HG03095 (cell line): ENCODE measurements around the gene SLC7A6.

Source experiments
- ATAC-seq: cut with Tn5 transposase; IDR thresholded peaks from one replicate; pipeline ENCODE4 v1.9.1; 2021; ENCODE audit warnings: moderate library complexity; ENCODE audit not compliant: unreplicated experiment

SLC7A6 gene

DNA sequence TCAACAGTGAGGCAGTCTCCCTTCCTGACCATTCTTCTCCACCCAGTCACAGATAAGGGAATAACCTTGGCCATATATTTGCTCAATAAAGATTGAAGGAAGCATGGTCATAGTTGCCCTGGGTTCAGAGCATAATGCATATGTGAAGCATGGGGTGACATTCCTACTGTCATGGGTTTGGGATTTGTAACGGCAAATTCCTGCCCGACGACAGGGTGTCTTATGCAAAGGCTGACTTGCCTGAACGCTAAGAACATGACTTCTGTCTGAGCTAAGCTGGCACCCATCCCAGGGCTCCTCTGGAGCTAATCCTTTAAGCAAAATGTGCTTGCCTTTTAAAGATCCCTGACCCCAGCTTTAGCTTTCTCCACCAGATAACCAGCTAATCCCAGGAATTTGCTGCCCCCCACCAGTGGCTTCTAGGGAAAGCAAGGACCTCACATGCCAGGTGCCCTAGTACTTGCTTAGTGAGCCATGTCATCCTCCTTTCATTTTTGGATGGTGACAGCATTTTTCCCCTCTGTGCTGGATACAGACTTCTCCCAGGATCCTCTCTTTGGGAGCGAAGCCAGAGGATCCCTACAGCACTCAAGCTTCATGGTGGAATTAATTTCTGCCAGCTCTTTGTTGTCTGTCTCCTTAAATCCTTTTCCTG is 34.7 kb downstream of the SLC7A6 start:
- no peak for ATAC-seq

DNA sequence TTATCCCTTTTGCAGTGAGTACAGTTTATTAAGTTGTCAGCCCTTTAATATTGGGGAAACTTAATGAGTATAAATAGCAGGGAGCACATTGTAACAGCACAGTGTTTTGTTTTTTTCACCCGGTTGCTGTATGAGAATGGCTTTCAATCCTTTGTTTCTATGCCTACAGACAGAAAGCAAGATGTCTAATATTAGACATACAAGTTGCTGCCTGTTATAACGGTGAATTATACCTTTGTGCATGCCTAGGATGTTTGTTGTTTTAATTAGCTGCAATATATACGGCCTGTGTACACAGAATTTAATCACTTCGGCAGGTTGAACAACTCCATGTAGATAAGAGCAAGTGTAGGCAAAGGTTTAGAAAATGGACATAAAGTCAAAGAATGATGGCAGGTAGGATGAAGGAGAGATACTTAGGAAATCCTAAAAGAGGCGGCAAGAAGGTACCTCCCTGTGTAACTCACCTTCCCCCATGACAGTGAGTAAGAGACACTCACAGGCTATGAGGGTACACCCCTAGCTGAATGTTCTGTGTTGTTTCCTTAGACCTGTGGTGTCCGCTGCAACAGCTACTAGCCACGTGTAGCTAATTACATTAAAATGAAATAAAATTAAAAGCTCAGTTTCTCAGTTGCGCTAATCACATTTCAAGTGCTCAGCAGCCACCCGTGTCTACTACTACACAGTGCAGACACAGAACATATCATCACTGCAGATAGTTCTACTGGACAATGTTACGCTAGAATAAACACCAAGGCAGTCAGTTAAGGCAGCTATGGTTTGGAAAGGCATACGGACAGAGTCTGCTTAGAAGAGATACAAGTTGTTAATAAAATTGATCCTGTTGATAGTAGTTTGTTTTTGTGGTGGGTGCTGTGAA is 35.5 kb downstream of the SLC7A6 start:
- no peak for ATAC-seq

DNA sequence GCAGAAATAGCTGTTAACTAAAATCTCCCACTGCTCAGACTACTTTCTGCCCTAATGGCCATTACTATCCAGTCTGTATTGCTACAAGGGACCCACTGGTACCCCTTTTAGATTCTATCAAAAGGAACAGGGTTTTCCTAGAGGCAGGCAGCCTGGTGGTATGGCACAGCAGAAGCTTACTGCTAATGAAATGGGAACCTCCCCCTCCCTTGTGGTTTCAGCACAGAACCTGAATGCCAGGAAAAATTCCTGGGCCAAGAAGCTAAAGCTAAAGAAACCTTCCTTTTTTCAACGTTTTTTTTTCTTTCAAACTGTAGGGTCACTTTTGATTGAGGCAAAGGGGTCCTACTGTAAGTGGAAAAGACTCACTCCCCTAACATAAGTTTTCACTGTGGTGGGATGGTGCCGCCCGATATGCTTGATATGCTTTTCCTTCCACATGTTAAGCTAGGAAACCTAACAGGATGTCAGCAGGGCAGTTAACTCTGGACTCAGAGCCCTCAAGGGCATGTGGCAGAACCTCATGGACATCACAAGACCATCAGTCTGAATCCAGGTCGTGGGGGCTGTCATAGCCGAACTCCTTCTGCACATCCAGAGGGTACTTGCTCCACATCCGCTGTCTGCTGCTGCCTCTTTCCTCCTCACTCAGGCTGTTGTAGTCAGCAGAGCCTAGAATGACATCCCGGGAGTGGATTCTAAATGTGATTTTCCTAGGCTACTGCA is 36.6 kb downstream of the SLC7A6 start:
- ATAC-seq, result no peak

DNA sequence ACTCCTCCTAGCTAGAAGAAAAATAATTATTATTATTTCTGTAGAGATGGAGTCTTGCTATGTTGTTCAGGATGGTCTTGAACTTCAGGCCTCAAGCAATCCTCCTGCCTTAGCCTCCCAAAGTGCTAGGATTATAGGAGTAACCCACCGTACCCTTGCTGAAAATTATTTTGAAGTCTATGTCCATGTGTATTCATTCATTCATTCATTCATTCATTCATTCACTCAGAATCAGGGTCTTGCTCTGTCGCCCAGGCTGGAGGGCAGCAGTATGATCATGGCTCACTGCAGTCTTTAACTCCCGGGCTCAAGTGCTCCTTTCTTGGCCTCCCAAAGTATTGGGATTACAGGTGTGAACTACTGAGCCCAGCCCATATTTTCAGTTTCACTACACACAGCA is 42.3 kb downstream of the SLC7A6 start:
- no peak for ATAC-seq

DNA sequence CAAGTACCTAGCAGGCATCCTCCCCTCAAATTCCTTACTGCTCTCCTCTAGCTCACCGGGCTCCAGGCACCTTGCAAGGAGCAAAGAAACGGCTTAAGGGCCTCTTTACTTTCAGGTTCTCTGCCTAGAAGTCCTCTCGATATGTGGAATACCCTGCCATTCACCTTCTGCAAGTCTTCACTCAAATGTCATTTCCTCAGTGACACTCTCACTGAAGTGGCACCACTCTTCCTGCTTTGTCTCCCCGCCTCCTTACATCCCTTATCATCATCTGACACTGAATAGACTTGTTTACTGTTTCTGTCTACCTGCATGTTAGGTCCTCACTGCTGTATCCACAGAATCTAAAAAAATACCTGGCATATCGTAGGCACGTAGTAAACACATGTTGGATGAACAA is 45.5 kb downstream of the SLC7A6 start:
- ATAC-seq, result no peak

DNA sequence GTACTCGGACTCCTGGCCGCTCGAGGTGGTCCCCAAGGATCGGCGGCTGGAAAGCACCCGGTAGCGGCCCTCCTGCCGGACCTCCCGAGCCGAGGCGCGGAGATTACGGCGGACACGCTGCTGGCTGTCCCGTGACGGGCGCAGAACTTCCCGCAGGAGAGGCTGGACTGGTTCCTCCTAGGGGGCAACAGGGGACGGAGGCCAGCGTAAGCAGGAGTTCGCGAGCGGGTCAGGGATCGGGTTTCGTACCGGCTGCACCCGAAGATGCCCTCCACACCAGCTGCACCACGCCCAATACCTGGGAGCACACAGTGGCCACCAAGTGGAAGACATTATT is 46.1 kb downstream of the SLC7A6 start:
- ATAC-seq, result peak; percentile 25

DNA sequence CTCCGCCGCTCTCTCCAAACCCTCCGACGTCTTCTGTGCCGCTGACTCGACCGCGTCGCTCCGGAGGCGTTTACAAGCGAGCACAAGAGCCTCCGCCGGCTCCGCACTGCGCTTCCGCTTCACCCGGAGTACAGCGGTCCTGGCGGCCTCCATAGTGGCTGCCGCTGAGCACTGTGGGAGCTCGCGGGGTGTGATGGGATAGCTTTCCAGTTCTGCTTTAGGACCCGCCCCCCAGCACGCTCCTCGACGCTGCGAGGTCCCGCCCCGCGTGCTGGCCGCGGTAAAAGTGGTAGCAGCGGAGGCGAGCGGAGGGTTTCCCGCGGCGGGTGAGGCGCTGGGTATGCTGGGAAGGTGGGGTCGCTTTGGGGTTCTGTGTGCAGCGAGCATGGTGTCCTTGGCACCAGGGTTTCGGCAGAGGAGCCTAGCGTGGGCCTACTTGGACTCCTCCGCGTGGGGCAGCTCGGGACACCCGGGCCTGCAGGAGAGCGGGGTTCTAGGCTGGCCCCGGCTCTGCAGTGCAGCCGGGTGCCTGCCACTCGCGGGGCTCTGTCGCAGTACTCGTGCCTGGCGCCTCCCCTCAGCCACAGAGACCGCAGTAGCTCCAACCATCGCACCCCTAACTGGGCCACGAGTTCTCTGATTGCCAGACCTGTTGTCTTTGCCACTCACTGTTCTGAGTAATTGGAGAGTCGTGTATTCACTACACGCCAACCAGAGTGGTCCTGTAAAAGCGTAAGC is 46.6 kb downstream of the SLC7A6 start, which contains the start of the genes PRMT7 and SLC7A6OS:
PRMT7 (plus strand) TSS at position 246 of the 738 bp plus-strand sequence. CDS start 4,961 bp downstream, outside the sequence.
SLC7A6OS (minus strand) TSS at position 173 of the 738 bp plus-strand sequence; CDS start at position 153, 20 bp downstream.
- peak; percentile 97 for ATAC-seq

DNA sequence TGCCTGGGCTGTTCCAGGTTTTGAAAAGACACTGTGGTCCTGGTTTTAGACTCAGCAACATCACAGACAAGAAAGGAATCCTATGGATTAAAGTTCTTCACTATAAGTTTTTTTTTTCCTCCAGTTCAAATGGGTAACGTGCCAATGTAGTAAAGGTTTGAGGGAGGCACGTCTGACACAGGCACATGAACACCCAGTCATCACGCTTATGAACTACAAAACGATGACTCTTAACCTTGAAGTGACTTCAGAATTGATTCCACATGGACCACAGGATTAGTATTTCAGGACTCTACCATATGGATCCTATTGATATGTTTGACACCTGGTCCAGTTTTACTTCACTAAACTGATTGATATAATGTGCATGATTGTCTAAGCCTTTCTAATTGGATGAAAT is 48.8 kb downstream of the SLC7A6 start:
- ATAC-seq, result no peak

DNA sequence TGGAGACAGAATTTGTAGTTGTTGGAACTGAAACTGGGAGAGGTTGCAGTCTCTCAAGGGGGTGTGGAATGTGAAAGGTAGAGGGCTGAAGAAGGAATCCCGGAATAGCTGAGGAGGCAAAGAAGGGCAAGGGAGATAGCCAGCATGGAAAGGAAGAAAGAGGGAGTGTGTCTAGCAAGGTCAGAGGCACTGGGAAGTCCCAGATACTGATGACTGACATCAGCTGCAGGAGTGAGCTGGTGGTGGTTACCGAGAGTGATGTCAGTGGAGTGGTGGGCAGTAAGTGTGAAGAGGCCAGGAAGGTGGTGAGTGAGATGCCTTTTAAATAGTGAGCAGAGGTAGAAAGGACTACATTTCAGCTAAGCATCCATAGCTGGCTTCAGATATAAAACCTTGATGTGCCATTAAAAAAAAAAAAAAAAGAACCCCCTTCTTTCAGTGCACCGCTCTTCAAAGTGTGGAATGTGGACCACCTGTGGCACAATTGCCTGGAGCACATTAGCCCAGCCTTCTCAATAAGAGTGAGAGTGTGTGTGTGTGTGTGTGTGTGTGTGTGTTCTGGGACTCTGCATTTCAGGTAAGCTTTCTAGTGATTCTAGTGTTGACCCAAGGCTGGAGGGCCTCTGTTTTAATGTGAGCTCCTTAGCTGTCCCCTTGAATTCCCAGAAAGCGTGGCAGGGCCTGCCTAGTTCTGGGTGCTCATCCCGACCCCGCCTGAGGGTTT is 55.0 kb downstream of the SLC7A6 start:
- ATAC-seq, result no peak

DNA sequence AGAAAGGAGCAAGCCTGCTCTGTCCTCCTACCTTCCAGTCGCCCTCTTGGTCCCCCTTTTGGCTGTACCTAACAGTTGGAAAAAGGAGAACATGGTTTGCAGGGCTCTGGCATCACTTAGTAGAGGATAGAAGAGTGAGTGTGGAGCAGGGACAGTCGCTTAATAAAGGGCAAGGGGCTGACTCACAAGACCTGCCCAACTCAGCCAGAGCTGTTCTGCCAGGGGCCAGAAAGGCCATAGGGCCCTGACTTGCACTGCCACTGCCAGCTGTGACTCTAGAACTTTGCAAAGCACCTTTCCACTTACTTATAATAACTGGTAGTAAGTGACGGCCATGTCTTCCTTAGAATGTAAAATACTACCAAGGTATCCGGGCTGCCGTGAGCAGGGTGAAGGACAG is 60.0 kb downstream of the SLC7A6 start:
- no peak for ATAC-seq

DNA sequence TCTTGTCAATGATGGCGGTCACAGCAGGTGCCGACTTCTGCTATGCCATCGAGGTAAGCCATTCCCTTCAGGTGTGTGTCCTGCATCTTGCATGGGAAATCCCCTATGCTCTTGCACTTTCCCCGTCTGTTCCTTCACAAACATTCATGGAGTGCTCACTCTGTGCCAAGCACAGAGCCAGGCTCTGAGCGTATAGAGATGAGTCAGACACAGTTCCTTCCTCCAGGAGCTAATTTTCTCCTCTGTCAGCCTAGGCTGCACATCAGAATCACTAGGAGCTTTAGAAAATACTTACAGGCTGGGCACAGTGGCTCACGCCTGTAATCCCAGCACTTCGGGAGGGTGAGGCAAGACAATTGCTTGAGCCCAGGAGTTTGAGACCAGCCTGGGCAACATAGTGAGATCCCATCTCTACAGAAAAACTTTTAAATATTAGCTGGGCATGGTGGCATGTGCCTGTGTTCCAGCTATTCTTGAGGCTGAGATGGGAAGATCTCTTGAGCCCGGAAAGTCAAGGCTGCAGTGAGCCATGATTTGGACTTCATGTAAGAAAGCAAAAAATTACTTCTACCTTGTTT is 60.5 kb downstream of the SLC7A6 start:
- no peak for ATAC-seq

DNA sequence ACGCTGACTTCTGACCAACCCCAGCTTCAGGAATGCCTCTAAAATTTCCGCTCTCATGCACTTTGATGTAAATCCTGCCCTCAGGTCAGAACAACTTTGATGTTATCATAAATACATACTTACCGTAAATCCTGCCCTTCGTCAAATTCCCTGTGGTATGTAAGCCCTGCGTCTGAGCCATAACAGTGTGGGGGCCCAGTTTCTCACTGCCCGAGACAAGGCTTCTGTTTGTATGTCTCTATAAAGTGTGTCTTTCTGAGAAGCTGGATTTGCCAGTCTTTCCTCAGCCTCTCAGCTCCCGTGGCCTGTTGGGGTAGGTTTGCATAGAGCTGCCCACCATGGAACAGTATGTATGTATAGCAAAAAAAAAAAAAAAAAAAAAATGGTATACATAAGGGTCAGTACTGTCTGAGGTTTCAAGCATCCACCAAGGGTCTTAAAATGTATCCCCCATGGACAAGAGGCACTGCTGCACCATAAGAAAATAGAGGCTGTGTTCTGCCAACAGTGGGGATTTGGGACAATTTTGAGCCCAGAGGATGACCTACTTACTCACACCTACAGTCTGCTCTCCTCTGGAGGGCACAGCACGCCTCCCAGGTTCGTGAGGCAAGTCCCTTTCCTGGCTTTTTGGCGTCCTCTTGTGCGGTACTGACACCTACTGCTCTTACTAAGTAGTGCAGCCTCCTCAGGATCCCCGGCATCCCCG is 64.0 kb downstream of the SLC7A6 start:
- ATAC-seq, result peak; percentile 61

DNA sequence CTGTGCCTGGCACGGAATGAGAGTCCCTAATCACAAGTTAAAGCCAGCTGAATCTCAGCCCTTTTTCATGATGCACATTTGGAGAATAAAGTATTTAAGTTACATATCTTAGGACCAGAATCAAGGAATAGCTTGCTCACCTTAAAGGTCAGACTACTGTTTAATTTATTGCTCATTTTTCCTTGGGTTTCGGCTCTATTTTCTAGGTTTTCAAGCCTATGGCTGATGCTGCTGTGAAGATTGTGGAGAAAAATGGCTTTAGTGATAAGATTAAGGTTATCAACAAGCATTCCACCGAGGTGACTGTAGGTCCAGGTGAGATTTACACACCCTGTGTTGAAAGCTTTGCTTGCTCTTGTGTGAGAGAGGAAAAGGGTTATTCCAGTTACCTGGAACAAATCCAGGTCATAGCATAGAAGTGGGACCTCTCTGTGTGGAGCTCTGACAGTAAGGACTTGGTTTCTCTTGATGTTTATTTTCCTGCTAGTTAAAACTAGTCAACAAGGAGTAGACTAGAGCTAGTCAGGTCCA is 64.6 kb downstream of the SLC7A6 start:
- ATAC-seq, result no peak

DNA sequence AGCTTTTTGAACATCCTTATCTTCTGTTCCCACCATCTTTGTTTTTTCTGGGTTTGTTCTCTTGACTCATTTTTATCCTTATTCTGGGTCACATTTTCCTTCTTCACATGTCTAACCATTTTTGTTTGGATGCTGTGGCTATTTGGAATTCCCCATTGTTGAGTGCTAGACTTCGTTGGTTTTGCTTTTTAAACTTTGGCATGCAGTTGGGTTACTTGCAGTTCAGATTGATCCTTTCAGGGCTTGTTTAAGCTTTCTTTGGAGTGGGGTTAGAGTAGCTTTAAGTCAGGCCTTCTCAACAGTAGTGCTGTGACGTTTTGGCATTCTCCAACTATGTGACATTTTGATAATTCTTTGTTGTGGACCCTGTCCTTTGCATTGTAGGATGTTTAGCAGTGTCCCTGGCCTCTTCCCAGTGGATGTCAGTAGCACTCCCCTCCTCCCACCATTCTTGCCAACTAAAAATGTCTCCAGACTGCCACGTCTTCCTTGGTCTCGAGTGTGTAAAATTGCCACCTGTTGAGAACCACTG is 67.6 kb downstream of the SLC7A6 start:
- ATAC-seq, result no peak

DNA sequence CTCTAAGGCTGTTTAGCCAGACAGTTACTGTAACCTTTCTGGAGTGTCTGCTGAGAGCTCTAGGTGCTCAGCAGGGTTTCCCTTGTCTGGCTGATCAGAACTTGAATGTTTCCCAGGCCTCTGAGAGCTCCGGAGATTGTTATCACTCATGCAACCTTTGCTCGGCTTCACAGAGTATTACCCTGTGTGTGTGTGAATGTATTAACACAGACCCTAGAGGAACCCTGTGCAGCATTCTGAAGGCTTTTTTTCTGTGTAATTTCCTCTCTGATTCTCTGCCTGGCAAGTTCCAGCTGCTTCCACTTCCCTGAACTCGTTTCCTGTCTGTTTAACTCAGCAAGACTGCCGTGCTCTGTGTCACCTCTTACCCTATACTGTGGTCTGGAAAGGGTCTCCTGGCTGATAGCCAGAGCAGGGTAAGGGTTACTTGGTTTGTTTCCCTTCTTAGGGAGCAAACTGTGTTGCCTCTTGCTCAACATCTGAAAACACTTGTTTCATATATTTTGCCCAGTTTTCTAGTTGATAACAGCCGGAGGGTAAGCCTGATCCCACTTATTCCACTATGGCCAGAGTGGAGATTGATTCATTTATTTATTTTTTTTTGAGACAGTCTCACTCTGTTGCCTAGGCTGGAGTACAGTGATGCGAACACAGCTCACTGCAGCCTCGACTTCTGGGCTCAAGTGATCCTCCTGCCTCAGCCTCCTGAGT is 68.2 kb downstream of the SLC7A6 start:
- no peak for ATAC-seq

DNA sequence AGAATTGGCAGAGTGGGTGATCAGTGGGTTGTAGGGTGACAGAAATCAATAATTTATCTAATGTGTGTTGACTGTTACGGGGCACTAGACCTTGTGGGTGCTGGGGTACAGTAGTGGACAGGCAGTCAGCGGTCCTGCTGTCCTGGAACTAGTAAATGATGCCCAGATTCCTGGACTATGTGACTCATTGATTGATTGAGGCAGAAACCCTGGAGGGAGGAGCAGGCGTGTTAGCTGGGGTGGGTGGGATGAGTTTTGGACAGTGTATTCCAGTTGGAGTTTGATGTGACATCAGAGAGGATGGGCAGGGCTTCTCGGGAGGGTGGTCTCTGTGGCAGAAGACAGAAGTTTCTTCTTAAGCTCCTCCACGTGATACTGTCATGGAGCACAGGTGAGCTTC is 70.8 kb downstream of the SLC7A6 start:
- ATAC-seq, result no peak

DNA sequence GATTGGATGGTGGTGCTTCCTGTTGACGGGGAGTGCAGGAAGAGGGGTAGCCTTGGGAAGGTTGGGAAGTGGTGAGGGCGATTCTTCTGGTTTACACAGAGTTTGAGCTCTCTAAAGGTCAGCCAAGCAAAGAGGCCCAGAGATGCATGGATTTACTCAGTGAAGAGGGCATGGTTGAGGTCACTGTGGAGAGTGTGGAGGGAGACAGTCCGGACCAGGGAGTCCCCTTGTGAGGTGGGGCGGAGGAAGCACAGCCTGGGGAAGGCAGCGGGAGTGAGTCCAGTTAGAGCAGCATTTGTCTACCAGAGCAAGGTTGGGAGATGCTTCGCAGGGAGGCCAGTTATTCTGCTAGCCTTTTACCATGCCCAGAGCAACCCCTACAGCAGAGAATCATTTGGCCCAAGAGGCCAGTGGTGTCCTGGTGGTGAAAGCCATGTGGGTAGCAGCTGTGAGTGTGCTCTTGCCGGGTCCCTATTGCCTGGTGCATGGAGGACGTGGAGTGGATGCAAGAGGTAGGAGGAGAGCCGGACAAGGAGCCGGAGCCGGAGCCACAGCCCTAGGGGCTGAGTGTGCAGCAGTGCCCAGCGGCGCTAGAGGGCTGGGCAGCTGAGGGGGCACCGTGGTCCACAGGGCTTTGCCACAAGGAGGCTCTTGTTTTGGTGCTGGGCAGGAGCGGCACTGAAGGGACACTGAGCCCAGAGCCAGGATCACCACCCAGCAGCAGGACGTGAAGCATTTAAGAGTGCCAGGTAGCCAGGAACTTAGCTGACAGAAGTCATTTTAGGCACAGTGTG is 74.2 kb downstream of the SLC7A6 start:
- ATAC-seq, result no peak
